ENCODE data around the gene TWIST2. TPM values are rescaled to one million over a fixed set of nuclear protein-coding genes. Genes with fewer than 3 reads are reported as not detected.

TWIST2 gene
- not detected for total RNA-seq

- Mint-ChIP-seq H3K4me1 (no peaks in the 10 kb centered on the region), H3K4me3 (no peak within 1 kb of the TSS), H3K27ac (no peak within 1 kb of the TSS), H3K36me3 (no peaks in the 10 kb centered on the region), H3K27me3 (peaks cover 73% of the 10 kb centered on the region), H3K9me3 (ENCODE audit: low read depth) (no peaks in the 10 kb centered on the region)
- DNase-seq (peak; percentile 32), ATAC-seq (no peak)
- CTCF ChIA-PET, result no interaction called here
Observed at GRCh38 chr2:238847841-238848690, at the start of gene TWIST2. TSS of gene TWIST2 (plus strand) at chr2:238848085. CDS start at chr2:238848216, 131 bp downstream.

GRCh38 chr2:238801791-238802190, 46.1 kb upstream of the TWIST2 start:
- Mint-ChIP-seq H3K36me3 (no peaks in the 10 kb centered on the region), H3K9me3 (ENCODE audit: low read depth) (no peaks in the 10 kb centered on the region), H3K27me3 (peaks cover 11% of the 10 kb centered on the region), H3K4me1 (no peaks in the 10 kb centered on the region), H3K27ac (no peak overlapping the region), H3K4me3 (no peak overlapping the region)
- no peak for DNase-seq
- CTCF ChIA-PET, result no interaction called here
- ATAC-seq, result no peak

GRCh38 chr2:238802957-238803356, 44.9 kb upstream of the TWIST2 start:
- Mint-ChIP-seq H3K36me3 (no peaks in the 10 kb centered on the region), H3K4me1 (no peaks in the 10 kb centered on the region), H3K4me3 (no peak overlapping the region), H3K27me3 (peaks cover 9% of the 10 kb centered on the region), H3K27ac (no peak overlapping the region), H3K9me3 (ENCODE audit: low read depth) (no peaks in the 10 kb centered on the region)
- DNase-seq (no peak), ATAC-seq (no peak)
- CTCF ChIA-PET, result no interaction called here

- Mint-ChIP-seq H3K9me3 (ENCODE audit: low read depth) (peaks cover 2% of the 10 kb centered on the region), H3K27ac (no peak overlapping the region), H3K4me1 (no peaks in the 10 kb centered on the region), H3K36me3 (no peaks in the 10 kb centered on the region), H3K27me3 (peaks cover 10% of the 10 kb centered on the region), H3K4me3 (no peak overlapping the region)
- CTCF ChIA-PET, result no interaction called here
- DNase-seq (no peak), ATAC-seq (no peak)
Observed at GRCh38 chr2:238803996-238804870, 43.7 kb upstream of the TWIST2 start.

- Mint-ChIP-seq H3K27me3 (peaks cover 3% of the 10 kb centered on the region), H3K4me3 (no peak overlapping the region), H3K4me1 (no peaks in the 10 kb centered on the region), H3K9me3 (ENCODE audit: low read depth) (peaks cover 3% of the 10 kb centered on the region), H3K36me3 (no peaks in the 10 kb centered on the region), H3K27ac (no peak overlapping the region)
- DNase-seq (no peak), ATAC-seq (no peak)
- CTCF ChIA-PET, result interaction anchor here (0.6 kb wide), 1 partner anchor 24 kb away, joined by 3 read pairs; no protein-coding TSS in a partner anchor
Observed at GRCh38 chr2:238808761-238809160, 39.1 kb upstream of the TWIST2 start.

- CTCF ChIA-PET, result no interaction called here
- Mint-ChIP-seq H3K36me3 (no peaks in the 10 kb centered on the region), H3K4me1 (no peaks in the 10 kb centered on the region), H3K27ac (no peak overlapping the region), H3K9me3 (ENCODE audit: low read depth) (peaks cover 3% of the 10 kb centered on the region), H3K4me3 (no peak overlapping the region), H3K27me3 (peaks cover 3% of the 10 kb centered on the region)
- ATAC-seq, result no peak
- no peak for DNase-seq
Observed at GRCh38 chr2:238810321-238810720, 37.6 kb upstream of the TWIST2 start.

- CTCF ChIA-PET, result no interaction called here
- H3K4me3 Mint-ChIP-seq, result no peak overlapping the region
- DNase-seq (no peak), ATAC-seq (no peak)
- H3K4me1 Mint-ChIP-seq, result no peaks in the 10 kb centered on the region
- no peak overlapping the region for H3K27ac Mint-ChIP-seq
- peaks cover 3% of the 10 kb centered on the region for H3K27me3 Mint-ChIP-seq
- peaks cover 3% of the 10 kb centered on the region for H3K9me3 Mint-ChIP-seq (ENCODE audit: low read depth)
- H3K36me3 Mint-ChIP-seq, result no peaks in the 10 kb centered on the region
Observed at GRCh38 chr2:238811293-238811692, 36.6 kb upstream of the TWIST2 start.

GRCh38 chr2:238811759-238812158, 36.1 kb upstream of the TWIST2 start:
- no peak overlapping the region for H3K4me3 Mint-ChIP-seq
- DNase-seq, result no peak
- H3K27ac Mint-ChIP-seq, result no peak overlapping the region
- H3K27me3 Mint-ChIP-seq, result peaks cover 3% of the 10 kb centered on the region
- H3K36me3 Mint-ChIP-seq, result no peaks in the 10 kb centered on the region
- CTCF ChIA-PET, result no interaction called here
- peaks cover 3% of the 10 kb centered on the region for H3K9me3 Mint-ChIP-seq (ENCODE audit: low read depth)
- no peaks in the 10 kb centered on the region for H3K4me1 Mint-ChIP-seq
- ATAC-seq, result no peak

GRCh38 chr2:238813109-238813508, 34.8 kb upstream of the TWIST2 start:
- CTCF ChIA-PET, result no interaction called here
- peaks cover 3% of the 10 kb centered on the region for H3K9me3 Mint-ChIP-seq (ENCODE audit: low read depth)
- no peaks in the 10 kb centered on the region for H3K36me3 Mint-ChIP-seq
- no peaks in the 10 kb centered on the region for H3K4me1 Mint-ChIP-seq
- H3K27ac Mint-ChIP-seq, result no peak overlapping the region
- DNase-seq (no peak), ATAC-seq (no peak)
- no peak overlapping the region for H3K4me3 Mint-ChIP-seq
- H3K27me3 Mint-ChIP-seq, result peaks cover 8% of the 10 kb centered on the region

GRCh38 chr2:238814815-238815214, 33.1 kb upstream of the TWIST2 start:
- ATAC-seq, result no peak
- Mint-ChIP-seq H3K36me3 (no peaks in the 10 kb centered on the region), H3K27me3 (peaks cover 12% of the 10 kb centered on the region), H3K27ac (no peak overlapping the region), H3K9me3 (ENCODE audit: low read depth) (no peaks in the 10 kb centered on the region), H3K4me1 (no peaks in the 10 kb centered on the region), H3K4me3 (no peak overlapping the region)
- CTCF ChIA-PET, result no interaction called here
- DNase-seq, result no peak

- Mint-ChIP-seq H3K36me3 (no peaks in the 10 kb centered on the region), H3K9me3 (ENCODE audit: low read depth) (peaks cover 4% of the 10 kb centered on the region), H3K4me1 (no peaks in the 10 kb centered on the region), H3K4me3 (no peak overlapping the region), H3K27me3 (peaks cover 12% of the 10 kb centered on the region), H3K27ac (no peak overlapping the region)
- no peak for ATAC-seq
- CTCF ChIA-PET, result no interaction called here
- no peak for DNase-seq
Observed at GRCh38 chr2:238816291-238816690, 31.6 kb upstream of the TWIST2 start.

GRCh38 chr2:238817382-238817781, 30.5 kb upstream of the TWIST2 start:
- Mint-ChIP-seq H3K27ac (no peak overlapping the region), H3K27me3 (peaks cover 12% of the 10 kb centered on the region), H3K4me3 (no peak overlapping the region), H3K4me1 (no peaks in the 10 kb centered on the region), H3K36me3 (no peaks in the 10 kb centered on the region), H3K9me3 (ENCODE audit: low read depth) (peaks cover 4% of the 10 kb centered on the region)
- ATAC-seq, result no peak
- no peak for DNase-seq
- CTCF ChIA-PET, result no interaction called here

- peaks cover 4% of the 10 kb centered on the region for H3K9me3 Mint-ChIP-seq (ENCODE audit: low read depth)
- H3K27me3 Mint-ChIP-seq, result peaks cover 12% of the 10 kb centered on the region
- DNase-seq, result no peak
- no peaks in the 10 kb centered on the region for H3K4me1 Mint-ChIP-seq
- ATAC-seq, result no peak
- no peak overlapping the region for H3K4me3 Mint-ChIP-seq
- CTCF ChIA-PET, result no interaction called here
- no peaks in the 10 kb centered on the region for H3K36me3 Mint-ChIP-seq
- H3K27ac Mint-ChIP-seq, result no peak overlapping the region
Observed at GRCh38 chr2:238817891-238818290, 30.0 kb upstream of the TWIST2 start.

GRCh38 chr2:238818561-238818960, 29.3 kb upstream of the TWIST2 start:
- H3K9me3 Mint-ChIP-seq (ENCODE audit: low read depth), result peaks cover 4% of the 10 kb centered on the region
- no peaks in the 10 kb centered on the region for H3K4me1 Mint-ChIP-seq
- peaks cover 12% of the 10 kb centered on the region for H3K27me3 Mint-ChIP-seq
- H3K36me3 Mint-ChIP-seq, result no peaks in the 10 kb centered on the region
- H3K4me3 Mint-ChIP-seq, result no peak overlapping the region
- ATAC-seq (no peak), DNase-seq (no peak)
- CTCF ChIA-PET, result no interaction called here
- H3K27ac Mint-ChIP-seq, result no peak overlapping the region

Measured in activated CD8-positive, alpha-beta memory T cell treated with anti-CD3 and anti-CD28 coated beads, Interleukin-2, amount 10 ng/mL, durations not matched to agents 7 days and 5 days (primary cell).